HK-2 (cell line): ENCODE results near the gene FGF16.
"Not testable (repeated sequence)": the region's sequence is repeated elsewhere in the genome, so short reads cannot be mapped to it uniquely, and the experiment has no call there.

Experiments used
- DNase-seq: peaks from one replicate; pipeline ENCODE4 v3.0.0-alpha.2; 2018; ENCODE audit not compliant: unreplicated experiment

FGF16 gene

DNA sequence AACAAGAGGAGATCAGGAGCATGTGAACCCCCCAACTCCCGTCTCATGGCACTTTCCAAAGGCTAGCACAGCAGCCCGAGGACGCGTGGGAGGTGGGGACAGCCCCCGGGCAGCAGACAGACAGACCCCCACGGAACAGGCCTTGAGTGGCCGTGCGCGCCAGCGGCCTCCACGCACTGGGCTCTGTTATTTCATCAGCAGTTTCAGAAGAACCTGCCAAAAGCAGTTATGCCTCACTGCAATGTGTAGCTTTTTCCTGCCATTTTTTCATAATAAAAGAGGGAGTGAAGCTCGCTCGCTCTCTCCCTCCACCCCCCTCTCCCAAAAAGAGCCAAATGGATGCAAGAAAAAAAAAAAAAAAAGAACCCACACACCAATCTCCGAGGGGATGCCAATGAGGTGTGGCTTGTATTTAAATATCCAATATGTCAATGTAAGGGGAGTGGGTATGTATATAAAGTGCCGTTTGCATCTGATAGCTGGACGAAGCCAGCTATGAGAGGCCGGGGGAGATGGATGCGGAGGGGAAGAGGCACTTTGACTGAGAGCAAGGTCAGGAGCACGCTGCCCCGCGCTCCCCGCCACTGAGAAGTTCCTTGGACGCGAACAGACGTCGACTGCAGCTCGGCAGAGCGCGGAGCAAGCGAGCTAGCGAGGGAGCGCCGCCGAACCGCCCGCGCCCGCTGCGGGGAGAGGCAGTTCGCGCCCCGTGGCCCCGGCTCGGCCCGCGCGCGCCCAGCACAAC is at the start of gene FGF16:
Gene FGF16, plus strand, starts transcription at position 482 of the 745 bp plus-strand sequence. CDS start 286 bp downstream, outside the sequence.
- DNase-seq, result no peak

DNA sequence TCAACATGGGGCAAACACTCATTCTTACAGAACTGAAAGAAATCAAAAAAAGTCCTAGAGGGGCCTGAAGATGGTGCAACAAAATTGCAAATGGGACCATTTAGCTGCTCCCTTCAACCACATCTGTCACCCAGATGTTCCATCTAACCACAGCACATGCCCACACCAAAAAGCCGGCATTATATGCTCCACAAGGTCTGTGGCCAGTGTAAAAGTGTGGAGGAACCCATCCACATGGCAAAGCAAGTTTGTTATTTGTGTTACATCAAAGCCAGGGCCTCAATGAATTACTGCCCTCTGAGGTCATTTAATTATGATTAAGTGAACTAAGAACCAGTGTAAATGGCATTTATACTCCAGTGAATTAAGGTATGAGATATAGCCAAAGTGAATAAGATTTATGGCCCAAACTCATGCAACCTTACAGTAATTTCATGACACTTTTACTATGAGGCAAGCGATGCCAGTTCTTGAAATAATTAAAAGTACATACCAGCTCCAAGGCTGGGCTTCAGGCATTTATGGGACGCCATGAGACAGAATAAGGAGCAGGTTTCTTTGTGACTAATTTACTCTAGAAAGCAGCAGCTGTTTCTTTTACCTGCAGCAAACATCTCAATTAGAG is 48.7 kb upstream of the FGF16 start:
- no peak for DNase-seq

DNA sequence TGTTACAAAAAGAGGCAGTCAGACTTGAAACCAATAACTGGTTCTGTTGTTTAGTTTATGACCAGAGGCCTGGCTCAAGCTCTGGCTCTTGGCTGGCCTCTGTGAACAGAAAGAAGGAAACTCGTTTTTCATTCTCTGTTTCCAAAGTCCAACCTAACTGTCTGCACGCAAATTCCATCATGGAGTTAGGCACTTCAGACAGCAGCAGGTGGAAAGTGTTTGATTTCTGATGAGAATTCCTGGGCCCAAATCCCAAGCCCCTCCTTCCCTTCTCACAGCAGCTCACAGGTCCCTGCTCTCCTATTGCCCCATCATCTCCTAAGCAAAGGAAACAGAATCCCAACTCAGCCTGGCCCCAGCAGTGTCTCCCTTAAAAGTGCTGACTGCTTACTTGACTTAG is 42.8 kb upstream of the FGF16 start:
- no peak for DNase-seq

DNA sequence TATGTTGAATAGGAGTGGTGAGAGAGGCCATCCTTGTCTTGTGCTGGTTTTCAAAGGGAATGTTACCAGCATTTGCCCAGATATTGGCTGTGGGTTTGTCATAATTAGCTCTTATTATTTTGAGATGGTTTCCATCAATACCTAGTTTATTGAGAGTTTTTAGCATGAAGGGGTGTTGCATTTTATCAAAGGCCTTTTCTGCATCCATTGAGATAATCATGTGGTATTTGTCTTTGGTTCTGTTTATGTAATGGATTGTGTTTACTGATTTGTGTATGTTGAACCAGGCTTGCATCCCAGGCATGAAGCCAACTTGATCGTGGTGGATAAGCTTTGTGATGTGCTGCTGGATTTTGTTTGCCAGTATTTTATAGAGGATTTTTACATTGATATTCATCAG is 39.4 kb upstream of the FGF16 start:
- DNase-seq, result not testable (repeated sequence)

- no peak for DNase-seq
Measured at GRCh38 chrX:77412631-77413030, 34.6 kb upstream of the FGF16 start.

- no peak for DNase-seq
Measured at GRCh38 chrX:77415161-77415560, 32.0 kb upstream of the FGF16 start.

DNA sequence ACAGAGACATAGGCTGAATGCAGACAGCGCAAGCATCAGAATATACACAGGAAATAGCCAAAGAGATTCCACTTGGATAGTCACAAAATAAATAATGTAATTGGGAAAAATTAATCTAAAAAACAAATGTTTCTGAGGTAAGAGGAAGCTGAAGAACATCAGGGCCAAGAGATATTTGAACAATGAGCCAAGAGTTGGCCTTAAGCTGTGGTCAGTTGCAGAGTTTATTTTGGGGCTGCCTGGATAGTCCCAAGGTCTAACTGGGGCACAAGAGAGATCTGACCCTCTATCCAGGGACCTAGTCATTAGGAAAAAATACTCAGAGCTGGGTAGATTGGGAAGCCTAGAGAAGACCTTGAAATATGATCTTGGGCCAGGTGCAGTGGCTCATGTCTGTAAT is 31.3 kb upstream of the FGF16 start:
- DNase-seq, result no peak

- no peak for DNase-seq
Measured at GRCh38 chrX:77422891-77423648, 24.1 kb upstream of the FGF16 start.

DNA sequence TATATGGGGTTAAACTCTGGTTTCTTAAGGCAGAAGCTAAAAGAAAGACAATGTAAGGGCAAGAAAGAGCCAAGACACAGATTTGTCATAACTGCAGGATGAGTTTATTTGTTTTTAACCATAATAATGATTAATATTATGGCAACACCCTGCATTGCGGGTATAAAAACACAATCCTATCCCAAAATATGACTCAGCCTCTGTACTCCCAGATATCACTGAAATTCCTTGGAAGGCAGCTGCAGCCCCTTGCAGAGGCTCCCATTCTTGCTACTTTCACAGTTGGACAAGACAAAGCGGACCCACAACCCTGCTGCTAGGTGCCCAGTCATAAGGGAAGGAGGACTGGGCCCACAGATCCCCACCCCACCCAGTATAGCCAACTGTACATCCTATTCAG is 20.4 kb upstream of the FGF16 start:
- DNase-seq, result no peak

DNA sequence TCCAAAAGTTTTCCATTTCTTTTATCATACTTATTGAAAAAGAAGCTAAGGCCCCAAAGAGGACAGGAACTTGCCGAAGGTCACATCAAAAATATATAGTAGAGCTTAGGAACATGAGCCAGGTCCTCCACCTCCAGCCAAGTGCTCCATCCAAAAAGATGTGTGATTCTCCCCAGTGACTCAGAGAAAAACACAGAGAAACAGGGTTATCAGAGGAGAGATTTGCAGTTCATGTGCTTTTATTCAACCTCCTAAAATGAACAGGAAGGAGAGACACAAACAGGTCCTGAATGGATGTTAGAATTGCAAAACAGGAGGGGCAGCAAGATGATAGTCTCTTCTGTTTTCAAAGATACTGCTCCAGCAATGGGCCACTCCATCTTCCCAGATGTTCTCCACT is 19.6 kb upstream of the FGF16 start:
- no peak for DNase-seq

DNA sequence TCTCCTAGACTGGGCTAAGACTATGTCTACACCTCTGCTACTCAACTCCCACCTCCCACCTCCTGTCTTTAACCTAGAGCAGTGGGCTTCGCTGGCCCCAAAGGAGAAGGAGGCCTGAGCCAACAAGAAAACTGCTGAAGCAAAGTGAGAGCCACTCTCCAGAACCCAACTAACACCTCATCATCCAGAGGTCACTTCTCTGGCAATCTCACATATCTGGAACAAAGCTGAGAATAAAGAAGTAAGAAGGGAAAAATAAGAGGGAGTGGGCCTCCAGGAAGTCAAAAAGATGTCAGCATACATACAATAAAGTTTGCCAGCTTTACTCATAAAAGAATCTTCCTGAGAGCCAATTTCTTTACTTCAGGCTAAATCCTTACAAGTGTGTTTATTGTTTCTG is 18.6 kb upstream of the FGF16 start:
- no peak for DNase-seq

GRCh38 chrX:77431227-77431626 is 16.0 kb upstream of the FGF16 start:
- peak; percentile 22 for DNase-seq

DNA sequence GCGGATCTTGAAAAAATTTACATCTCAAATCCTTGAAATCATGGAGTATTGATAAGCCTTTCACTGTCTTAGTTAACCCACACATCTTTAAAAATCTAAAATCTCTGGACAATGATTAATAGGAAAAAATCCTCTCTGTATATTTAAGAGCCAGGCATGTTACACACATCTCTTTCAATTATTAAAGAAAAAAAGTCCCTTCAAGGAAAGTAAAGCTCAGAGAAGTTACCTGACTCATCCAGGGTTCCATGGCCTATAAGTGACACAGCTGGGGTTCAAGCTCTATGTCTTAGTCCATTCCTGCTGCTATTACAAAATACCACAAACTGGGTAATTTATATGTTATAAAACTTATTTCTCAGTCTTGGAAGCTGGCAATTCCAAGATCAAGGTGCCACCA is 14.2 kb upstream of the FGF16 start:
- no peak for DNase-seq

DNA sequence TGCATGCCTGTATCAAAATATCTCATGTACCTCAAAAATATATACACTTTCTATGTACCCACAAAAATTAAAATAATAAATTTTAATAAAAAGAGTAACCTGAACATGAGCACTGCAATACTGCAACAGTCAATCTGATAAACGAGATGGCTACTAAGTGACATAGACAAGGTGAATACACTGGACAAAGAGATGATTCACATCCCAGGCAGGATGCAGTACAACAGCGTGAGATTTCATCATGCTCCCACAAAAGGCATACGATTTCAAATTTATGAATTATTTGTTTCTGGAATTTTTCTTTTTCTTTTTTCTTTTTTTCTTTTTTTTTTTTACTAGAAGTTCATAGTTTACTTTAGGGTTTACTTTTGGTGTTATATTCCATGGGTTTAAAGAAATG is 12.2 kb upstream of the FGF16 start:
- no peak for DNase-seq

GRCh38 chrX:77436271-77436670 is 10.9 kb upstream of the FGF16 start:
- DNase-seq, result no peak

GRCh38 chrX:77436682-77437081 is 10.5 kb upstream of the FGF16 start:
- DNase-seq, result peak; percentile 16

GRCh38 chrX:77440330-77440729 is 6.9 kb upstream of the FGF16 start:
- no peak for DNase-seq

- no peak for DNase-seq
Measured at GRCh38 chrX:77441033-77441432, 6.2 kb upstream of the FGF16 start.

DNA sequence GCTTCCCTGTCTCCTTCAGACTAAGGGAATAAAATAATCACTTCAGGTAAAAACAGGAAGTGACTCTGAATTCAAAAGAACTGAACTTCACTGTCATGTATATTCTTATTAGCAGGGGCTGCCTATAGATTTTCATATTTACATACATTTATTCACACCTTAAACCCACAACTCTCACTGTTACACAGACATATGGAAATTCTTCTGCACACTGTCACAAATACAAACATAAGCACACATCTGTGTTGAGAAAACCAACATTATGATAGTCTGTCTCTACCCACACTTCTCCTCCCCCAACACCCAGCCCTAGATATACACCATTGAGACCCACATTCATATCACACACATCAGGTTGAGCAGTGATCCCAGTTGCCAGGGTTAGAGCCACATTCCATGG is 5.7 kb upstream of the FGF16 start:
- no peak for DNase-seq

DNA sequence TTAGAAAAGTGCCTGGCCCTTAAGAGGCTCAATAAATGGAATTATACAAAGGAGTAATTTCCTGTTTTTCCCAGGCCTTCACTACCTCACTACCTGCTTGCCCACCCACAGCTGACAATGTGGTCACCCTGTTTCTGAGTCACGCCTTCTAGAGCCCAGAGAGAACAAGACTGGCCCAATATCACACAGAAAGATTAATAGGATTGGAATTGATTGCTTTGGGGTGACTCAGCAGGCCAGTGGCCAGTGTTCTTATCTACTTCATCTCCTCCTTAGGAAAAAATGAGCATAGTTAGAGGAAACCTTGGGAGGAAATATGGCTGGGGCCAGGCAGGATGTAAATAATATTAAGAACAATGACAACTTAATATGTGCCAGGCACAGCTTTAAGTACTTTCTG is 4.5 kb upstream of the FGF16 start:
- DNase-seq, result peak; percentile 57

DNA sequence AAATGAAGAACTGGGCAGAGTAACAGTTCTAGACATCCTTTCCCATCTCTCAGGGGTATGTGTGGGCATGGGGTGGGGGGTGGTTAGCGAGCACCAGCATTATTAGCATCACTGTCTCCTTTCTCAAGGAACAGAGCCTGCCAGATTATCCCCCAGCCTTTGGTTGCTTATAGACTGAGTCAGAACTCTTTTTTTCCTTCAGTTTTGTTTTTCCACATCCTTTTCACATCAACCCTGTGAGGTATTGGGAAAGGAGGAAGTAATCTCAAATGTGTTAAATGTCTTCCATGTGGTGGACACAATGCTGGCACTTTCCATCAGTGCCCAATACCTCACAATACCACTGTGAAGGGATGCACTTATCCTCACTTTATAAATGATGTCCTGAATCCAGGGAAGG is 3.1 kb upstream of the FGF16 start:
- DNase-seq, result no peak

- no peak for DNase-seq
Measured at GRCh38 chrX:77444545-77444944, 2.6 kb upstream of the FGF16 start.

DNA sequence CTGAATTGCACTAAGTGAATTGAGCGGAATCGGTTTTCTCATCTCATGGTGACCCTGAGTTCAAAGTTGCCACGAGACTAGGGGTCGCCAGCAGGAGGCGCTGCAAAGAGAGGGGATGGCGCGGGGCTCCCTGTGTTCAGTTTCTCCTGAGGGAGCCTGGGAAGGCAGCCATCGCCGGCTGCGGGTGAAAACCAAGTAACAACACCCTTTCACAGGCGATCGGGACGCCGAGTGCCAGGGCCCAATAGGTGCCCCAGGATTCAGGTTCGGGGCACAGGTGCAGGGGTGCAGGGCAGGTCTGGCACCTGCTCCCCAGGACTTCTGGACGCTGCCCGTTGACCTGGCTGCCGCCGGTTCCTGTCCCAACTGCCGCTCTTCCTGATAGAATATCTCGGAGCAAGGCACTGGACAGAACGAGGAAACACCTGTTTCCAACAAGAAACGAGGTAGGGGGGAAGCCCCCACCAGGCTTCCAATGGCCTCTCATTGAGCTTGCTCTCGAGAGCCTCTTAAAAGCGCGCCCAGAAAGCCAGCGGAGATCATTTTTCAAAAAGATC is 1.1 kb upstream of the FGF16 start:
- no peak for DNase-seq
